ENCODE results near the gene TAF7L.

DNA sequence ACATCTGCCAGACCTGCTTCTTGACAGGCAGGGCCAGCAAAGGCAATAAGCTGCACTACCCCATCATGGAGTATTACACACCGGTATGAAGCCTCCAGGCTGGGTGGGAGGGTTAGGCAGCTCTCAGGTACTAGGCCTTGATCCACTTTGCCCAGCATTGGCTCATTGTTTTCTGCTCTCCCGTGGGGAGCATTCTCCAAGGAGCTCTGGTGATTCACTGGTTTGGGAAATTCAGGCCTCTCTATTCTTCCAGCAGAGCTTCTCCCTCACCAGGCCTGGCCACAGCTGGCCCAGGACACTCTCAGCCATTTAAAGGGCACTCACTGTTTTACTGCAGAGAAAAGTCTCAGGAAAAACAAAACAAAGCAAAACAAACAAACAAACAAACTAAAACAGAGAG is 38.5 kb downstream of the TAF7L start:
- TF ChIP-seq POLR2AphosphoS5 (IDR thresholded peaks at IDR 0.05; ENCODE audit: borderline replicate concordance, low read depth, low read length) (no peak), EZH2 (IDR thresholded peaks at IDR 0.05) (no peak), FOXP2 (optimal IDR thresholded peaks at IDR 0.05; ENCODE audit: control extremely low read depth, extremely low read length, insufficient read depth) (no peak)

Data from SK-N-MC (cell line).